OCI-LY7 (cell line): ENCODE results near the gene FYB2. TPM values are rescaled to one million over a fixed set of nuclear protein-coding genes. Genes with fewer than 3 reads are reported as not detected.
"Not testable (repeated sequence)": the region's sequence is repeated elsewhere in the genome, so short reads cannot be mapped to it uniquely, and the experiment has no call there.

ENCODE experiments used
- BruUV-seq: library from RNA; stranded (reverse); fragments of 400-500 nt; replicated peaks from 2 replicates; lab custom pipeline; 2021; lab: Mats Ljungman, UMichigan
- CTCF ChIA-PET: fragments of 300-600 bp; sonication (Branson Sonifier 250); formaldehyde crosslinking; loops from one replicate; lab custom pipeline; 2022; ENCODE audit warnings: antibody characterized with exemption; ENCODE audit not compliant: unreplicated experiment; lab: Charles Lee
- POLR2A ChIA-PET: fragments of 300-600 bp; sonication (Branson Sonifier 250); formaldehyde crosslinking; loops from one replicate; lab custom pipeline; 2022; ENCODE audit warnings: antibody characterized with exemption; lab: Charles Lee
- DNase-seq: peaks from one replicate; pipeline ENCODE4 v3.0.0-alpha.2; 2015; ENCODE audit warnings: low spot score
- H2AFZ ChIP-seq: fragments of 200-600 bp; sonication (generic), shearing (Covaris generic); 2 replicates; pipeline ENCODE4 v1.6.1; 2014; ENCODE audit warnings: mild to moderate bottlenecking, antibody characterized with exemption, low read length, moderate library complexity
- H3K27ac ChIP-seq: fragments of 200-600 bp; sonication (generic); 2 replicates; pipeline ENCODE4 v1.5.1; 2014; ENCODE audit warnings: mixed run types, low read depth, mild to moderate bottlenecking, moderate library complexity, low read length, inconsistent platforms; ENCODE audit not compliant: poor library complexity, severe bottlenecking
- H3K36me3 ChIP-seq: fragments of 200-600 bp; sonication (generic); 2 replicates; pipeline ENCODE4 v1.6.1; 2014; ENCODE audit warnings: mild to moderate bottlenecking, antibody characterized with exemption, low read length, moderate library complexity, mixed read lengths; ENCODE audit not compliant: insufficient read depth
- H3K4me1 ChIP-seq: fragments of 200-600 bp; sonication (generic); 2 replicates; pipeline ENCODE4 v1.5.1; 2014; ENCODE audit warnings: mild to moderate bottlenecking, low read length; ENCODE audit not compliant: insufficient read depth, poor library complexity, severe bottlenecking
- H3K4me2 ChIP-seq: fragments of 200-600 bp; sonication (generic); 2 replicates; pipeline ENCODE4 v1.6.1; 2014; ENCODE audit warnings: mild to moderate bottlenecking, low read length
- H3K4me3 ChIP-seq: fragments of 200-600 bp; sonication (generic); 2 replicates; pipeline ENCODE4 v1.5.1; 2014; ENCODE audit warnings: mild to moderate bottlenecking, low read depth, low read length; ENCODE audit not compliant: poor library complexity, severe bottlenecking
- H3K79me2 ChIP-seq: fragments of 200-600 bp; sonication (generic); 2 replicates; pipeline ENCODE4 v1.6.1; 2016; ENCODE audit warnings: low read depth, mild to moderate bottlenecking, low read length, moderate library complexity, mixed read lengths; ENCODE audit not compliant: insufficient read depth
- H3K9me2 ChIP-seq: fragments of 200-600 bp; sonication (generic); 2 replicates; pipeline ENCODE4 v1.6.1; 2016; ENCODE audit warnings: mild to moderate bottlenecking, low read length, mixed read lengths; ENCODE audit not compliant: insufficient read depth
- H3K9me3 ChIP-seq: fragments of 200-600 bp; sonication (generic); 2 replicates; pipeline ENCODE4 v1.6.1; 2014; ENCODE audit warnings: mild to moderate bottlenecking, mixed run types, low read length, mixed read lengths
- H4K20me1 ChIP-seq: fragments of 200-600 bp; sonication (generic); 2 replicates; pipeline ENCODE4 v1.6.1; 2014; ENCODE audit warnings: mild to moderate bottlenecking, antibody characterized with exemption, low read length, moderate library complexity, mixed read lengths; ENCODE audit not compliant: insufficient read depth
- CTCF ChIP-seq: fragments of 200-600 bp; sonication (generic); conservative IDR thresholded peaks from 2 replicates; pipeline ENCODE4 v1.5.1; 2014; ENCODE audit warnings: mild to moderate bottlenecking, antibody characterized with exemption, low read length, moderate library complexity, mixed read lengths
- EZH2phosphoT487 ChIP-seq: fragments of 200-600 bp; sonication (generic); IDR thresholded peaks from 2 replicates; pipeline ENCODE4 v1.6.1; 2018; ENCODE audit warnings: low read depth, borderline replicate concordance, mild to moderate bottlenecking, mixed run types, antibody characterized with exemption, low read length, moderate library complexity, mixed read lengths
- intact Hi-C: fragments of 100-400 bp; cut with micrococcal nuclease; formaldehyde crosslinking; loops from one replicate; pipeline ENCODE4 v1.10.0; 2022; ENCODE audit not compliant: unreplicated experiment
- total RNA-seq, 2 experiments: library from RNA; depleted of rRNA in 1 of 2; stranded (reverse); fragments of >200 nt in 1 of 2; shearing (Covaris generic) in 1 of 2; gene quantifications; 2 replicates each; pipeline ENCODE4 v1.2.3, GENCODE V29; 2014 to 2022

Gene FYB2
- total RNA-seq, 2 experiments from 2014 or later, result not detected

GRCh38 chr1:56780826-56781225, 38.4 kb downstream of the FYB2 start:
- Histone ChIP-seq H3K4me3 (no peak overlapping the region), H2AFZ (no peak overlapping the region), H3K36me3 (no peaks in the 10 kb centered on the region), H4K20me1 (no peaks in the 10 kb centered on the region), H3K4me2 (no peak overlapping the region), H3K4me1 (no peaks in the 10 kb centered on the region), H3K27ac (no peak overlapping the region), H3K9me2 (no peaks in the 10 kb centered on the region), H3K9me3 (no peaks in the 10 kb centered on the region), H3K79me2 (no peaks in the 10 kb centered on the region)
- CTCF ChIA-PET, result no interaction called here
- TF ChIP-seq EZH2phosphoT487 (no peak), CTCF (no peak)
- intact Hi-C loops, result no loop called here
- POLR2A ChIA-PET, result no interaction called here
- no peak for DNase-seq
- BruUV-seq, result no TSS peak

- TF ChIP-seq EZH2phosphoT487, result no peak
- no peak for TF ChIP-seq CTCF
- ChIA-PET CTCF (no interaction called here), POLR2A (no interaction called here)
- no peaks in the 10 kb centered on the region for H3K36me3 ChIP-seq
- H3K4me2 ChIP-seq, result no peak overlapping the region
- BruUV-seq, result no TSS peak
- no peaks in the 10 kb centered on the region for H4K20me1 ChIP-seq
- DNase-seq, result no peak
- H3K79me2 ChIP-seq, result no peaks in the 10 kb centered on the region
- H3K9me3 ChIP-seq, result no peaks in the 10 kb centered on the region
- no peak overlapping the region for H3K27ac ChIP-seq
- H2AFZ ChIP-seq, result no peak overlapping the region
- H3K9me2 ChIP-seq, result no peaks in the 10 kb centered on the region
- no peaks in the 10 kb centered on the region for H3K4me1 ChIP-seq
- intact Hi-C loops, result no loop called here
- H3K4me3 ChIP-seq, result no peak overlapping the region
Measured at GRCh38 chr1:56780128-56780750, 39.0 kb downstream of the FYB2 start.

GRCh38 chr1:56777972-56778371, 41.2 kb downstream of the FYB2 start:
- H3K9me3 ChIP-seq, result no peaks in the 10 kb centered on the region
- no peaks in the 10 kb centered on the region for H4K20me1 ChIP-seq
- no TSS peak for BruUV-seq
- no peak overlapping the region for H3K27ac ChIP-seq
- H3K4me1 ChIP-seq, result no peaks in the 10 kb centered on the region
- intact Hi-C loops, result no loop called here
- DNase-seq, result no peak
- no peak overlapping the region for H2AFZ ChIP-seq
- no peaks in the 10 kb centered on the region for H3K36me3 ChIP-seq
- no peaks in the 10 kb centered on the region for H3K79me2 ChIP-seq
- CTCF ChIA-PET, result no interaction called here
- no peak overlapping the region for H3K4me3 ChIP-seq
- POLR2A ChIA-PET, result no interaction called here
- TF ChIP-seq CTCF (no peak), EZH2phosphoT487 (no peak)
- H3K9me2 ChIP-seq, result no peaks in the 10 kb centered on the region
- no peak overlapping the region for H3K4me2 ChIP-seq

- H3K4me2 ChIP-seq, POLR2A ChIA-PET, CTCF ChIA-PET, H3K9me3 ChIP-seq, H3K36me3 ChIP-seq, H3K9me2 ChIP-seq, H3K4me1 ChIP-seq, DNase-seq, H3K4me3 ChIP-seq, BruUV-seq, H3K79me2 ChIP-seq, intact Hi-C loops, H3K27ac ChIP-seq, H4K20me1 ChIP-seq, H2AFZ ChIP-seq: not testable (repeated sequence)
Measured at GRCh38 chr1:56774732-56775131, 44.5 kb downstream of the FYB2 start.
